Rectal smooth muscle tissue (tissue), 1 donor: Measurements from ENCODE around the gene PGR.

Experiments
- H3K27ac ChIP-seq: one replicate; pipeline ENCODE4 v1.7.0; 2013; ENCODE audit warnings: low read depth, low read length, inconsistent platforms
- H3K27me3 ChIP-seq: one replicate; pipeline ENCODE4 v1.7.0; 2013; ENCODE audit warnings: low read length; ENCODE audit not compliant: control insufficient read depth, insufficient read depth
- H3K36me3 ChIP-seq: one replicate; pipeline ENCODE4 v1.7.0; 2013; ENCODE audit warnings: low read length; ENCODE audit not compliant: control insufficient read depth, insufficient read depth
- H3K4me1 ChIP-seq: one replicate; pipeline ENCODE4 v1.7.0; 2013; ENCODE audit warnings: low read length; ENCODE audit not compliant: control insufficient read depth, insufficient read depth
- H3K4me3 ChIP-seq: one replicate; pipeline ENCODE4 v1.7.0; 2013; ENCODE audit warnings: low read length
- H3K9ac ChIP-seq: one replicate; pipeline ENCODE4 v1.7.0; 2013; ENCODE audit warnings: low read length

PGR gene

GRCh38 chr11:101053492-101053891, 76.1 kb downstream of the PGR start:
- no peak overlapping the region for H3K9ac ChIP-seq
- H3K4me3 ChIP-seq, result no peak overlapping the region
- H3K27me3 ChIP-seq, result no peaks in the 10 kb centered on the region
- H3K4me1 ChIP-seq, result no peaks in the 10 kb centered on the region
- H3K36me3 ChIP-seq, result no peaks in the 10 kb centered on the region
- no peak overlapping the region for H3K27ac ChIP-seq

- no peaks in the 10 kb centered on the region for H3K4me1 ChIP-seq
- H3K27me3 ChIP-seq, result no peaks in the 10 kb centered on the region
- H3K9ac ChIP-seq, result no peak overlapping the region
- H3K36me3 ChIP-seq, result no peaks in the 10 kb centered on the region
- H3K27ac ChIP-seq, result no peak overlapping the region
- no peak overlapping the region for H3K4me3 ChIP-seq
Measured at GRCh38 chr11:101051677-101052076, 77.9 kb downstream of the PGR start.

GRCh38 chr11:101049813-101050212, 79.8 kb downstream of the PGR start:
- Histone ChIP-seq H3K27me3 (no peaks in the 10 kb centered on the region), H3K4me1 (no peaks in the 10 kb centered on the region), H3K36me3 (no peaks in the 10 kb centered on the region)

GRCh38 chr11:101049123-101049522, 80.5 kb downstream of the PGR start:
- Histone ChIP-seq H3K9ac (no peak overlapping the region), H3K36me3 (no peaks in the 10 kb centered on the region), H3K27me3 (no peaks in the 10 kb centered on the region), H3K4me1 (no peaks in the 10 kb centered on the region), H3K27ac (no peak overlapping the region), H3K4me3 (no peak overlapping the region)

More at GRCh38 chr11:101049813-101050212, 79.8 kb downstream of the PGR start:
- H3K9ac ChIP-seq, result no peak overlapping the region
- H3K27ac ChIP-seq, result no peak overlapping the region
- no peak overlapping the region for H3K4me3 ChIP-seq

GRCh38 chr11:101048479-101048878, 81.1 kb downstream of the PGR start:
- Histone ChIP-seq H3K4me1 (no peaks in the 10 kb centered on the region), H3K36me3 (no peaks in the 10 kb centered on the region), H3K27ac (no peak overlapping the region), H3K27me3 (no peaks in the 10 kb centered on the region), H3K9ac (no peak overlapping the region), H3K4me3 (no peak overlapping the region)

GRCh38 chr11:101046947-101047346, 82.7 kb downstream of the PGR start:
- Histone ChIP-seq H3K27ac (no peak overlapping the region), H3K9ac (no peak overlapping the region), H3K4me1 (no peaks in the 10 kb centered on the region), H3K4me3 (no peak overlapping the region), H3K27me3 (no peaks in the 10 kb centered on the region), H3K36me3 (no peaks in the 10 kb centered on the region)

- no peak overlapping the region for H3K27ac ChIP-seq
- H3K4me1 ChIP-seq, result no peaks in the 10 kb centered on the region
- no peaks in the 10 kb centered on the region for H3K27me3 ChIP-seq
- no peak overlapping the region for H3K4me3 ChIP-seq
- no peak overlapping the region for H3K9ac ChIP-seq
- H3K36me3 ChIP-seq, result no peaks in the 10 kb centered on the region
Measured at GRCh38 chr11:101045415-101045814, 84.2 kb downstream of the PGR start.

GRCh38 chr11:101043940-101044339, 85.7 kb downstream of the PGR start:
- Histone ChIP-seq H3K4me3 (no peak overlapping the region), H3K27me3 (no peaks in the 10 kb centered on the region), H3K4me1 (no peaks in the 10 kb centered on the region), H3K27ac (no peak overlapping the region), H3K36me3 (no peaks in the 10 kb centered on the region), H3K9ac (no peak overlapping the region)

- Histone ChIP-seq H3K4me3 (no peak overlapping the region), H3K9ac (no peak overlapping the region), H3K27me3 (no peaks in the 10 kb centered on the region), H3K36me3 (no peaks in the 10 kb centered on the region), H3K4me1 (no peaks in the 10 kb centered on the region), H3K27ac (no peak overlapping the region)
Measured at GRCh38 chr11:101035872-101036271, 93.7 kb downstream of the PGR start.

GRCh38 chr11:101034076-101034475, 95.5 kb downstream of the PGR start:
- Histone ChIP-seq H3K9ac (no peak overlapping the region), H3K27ac (no peak overlapping the region), H3K4me1 (no peaks in the 10 kb centered on the region), H3K36me3 (no peaks in the 10 kb centered on the region), H3K27me3 (no peaks in the 10 kb centered on the region), H3K4me3 (no peak overlapping the region)

- Histone ChIP-seq H3K9ac (no peak overlapping the region), H3K4me3 (no peak overlapping the region), H3K27me3 (no peaks in the 10 kb centered on the region), H3K27ac (no peak overlapping the region), H3K36me3 (no peaks in the 10 kb centered on the region), H3K4me1 (no peaks in the 10 kb centered on the region)
Measured at GRCh38 chr11:101032991-101033390, 96.6 kb downstream of the PGR start.

GRCh38 chr11:101031713-101032112, 97.9 kb downstream of the PGR start:
- Histone ChIP-seq H3K36me3 (no peaks in the 10 kb centered on the region), H3K27me3 (no peaks in the 10 kb centered on the region), H3K4me1 (no peaks in the 10 kb centered on the region), H3K9ac (no peak overlapping the region), H3K27ac (no peak overlapping the region), H3K4me3 (no peak overlapping the region)

- Histone ChIP-seq H3K36me3 (no peaks in the 10 kb centered on the region), H3K9ac (no peak overlapping the region), H3K4me1 (no peaks in the 10 kb centered on the region), H3K4me3 (no peak overlapping the region), H3K27ac (no peak overlapping the region), H3K27me3 (no peaks in the 10 kb centered on the region)
Measured at GRCh38 chr11:101030692-101031091, 98.9 kb downstream of the PGR start.
